KMS-11 (cell line): Measurements from ENCODE around the gene KDM5D.

Experiments
- H2AFZ ChIP-seq: fragments of 200-600 bp; sonication (generic); 2 replicates; pipeline ENCODE4 v1.6.1; 2016; ENCODE audit warnings: antibody characterized with exemption, mixed run types, low read depth
- H3K27ac ChIP-seq: fragments of 200-600 bp; sonication (generic); 2 replicates; pipeline ENCODE4 v1.6.1; 2016; ENCODE audit warnings: mild to moderate bottlenecking, mixed run types
- H3K27me3 ChIP-seq: fragments of 200-600 bp; sonication (generic); 2 replicates; pipeline ENCODE4 v1.6.1; 2017; ENCODE audit warnings: mild to moderate bottlenecking, low read depth, mixed run types, moderate library complexity; ENCODE audit not compliant: insufficient read depth
- H3K36me3 ChIP-seq: fragments of 200-600 bp; sonication (generic); 2 replicates; pipeline ENCODE4 v1.6.1; 2017; ENCODE audit warnings: mild to moderate bottlenecking, mixed run types; ENCODE audit not compliant: insufficient read depth
- H3K4me1 ChIP-seq: fragments of 200-600 bp; sonication (generic); 2 replicates; pipeline ENCODE4 v1.6.1; 2016; ENCODE audit warnings: mild to moderate bottlenecking, low read depth, mixed run types; ENCODE audit not compliant: poor library complexity, severe bottlenecking
- H3K4me2 ChIP-seq: fragments of 200-600 bp; sonication (generic); 2 replicates; pipeline ENCODE4 v1.7.0; 2016; ENCODE audit warnings: mild to moderate bottlenecking, mixed run types
- H3K4me3 ChIP-seq: fragments of 200-600 bp; sonication (generic); IDR thresholded peaks from 2 replicates; pipeline ENCODE4 v1.6.1; 2017; ENCODE audit warnings: low read depth, low read length, mixed read lengths; ENCODE audit not compliant: insufficient read depth
- H3K79me2 ChIP-seq: fragments of 200-600 bp; sonication (generic); 2 replicates; pipeline ENCODE4 v1.6.1; 2016; ENCODE audit warnings: low read depth, mixed run types; ENCODE audit not compliant: insufficient read depth
- H3K9ac ChIP-seq: fragments of 200-600 bp; sonication (generic); 2 replicates; pipeline ENCODE4 v1.6.1; 2016; ENCODE audit warnings: mild to moderate bottlenecking, mixed run types
- H4K20me1 ChIP-seq: fragments of 200-600 bp; sonication (generic); 2 replicates; pipeline ENCODE4 v1.6.1; 2016; ENCODE audit warnings: mild to moderate bottlenecking, mixed run types; ENCODE audit not compliant: insufficient read depth
- CTCF ChIP-seq: fragments of 200-600 bp; sonication (generic); conservative IDR thresholded peaks from 2 replicates; pipeline ENCODE4 v1.6.1; 2017; ENCODE audit warnings: low read depth, mild to moderate bottlenecking, antibody characterized with exemption, low read length, moderate library complexity, mixed read lengths

The KDM5D gene

DNA sequence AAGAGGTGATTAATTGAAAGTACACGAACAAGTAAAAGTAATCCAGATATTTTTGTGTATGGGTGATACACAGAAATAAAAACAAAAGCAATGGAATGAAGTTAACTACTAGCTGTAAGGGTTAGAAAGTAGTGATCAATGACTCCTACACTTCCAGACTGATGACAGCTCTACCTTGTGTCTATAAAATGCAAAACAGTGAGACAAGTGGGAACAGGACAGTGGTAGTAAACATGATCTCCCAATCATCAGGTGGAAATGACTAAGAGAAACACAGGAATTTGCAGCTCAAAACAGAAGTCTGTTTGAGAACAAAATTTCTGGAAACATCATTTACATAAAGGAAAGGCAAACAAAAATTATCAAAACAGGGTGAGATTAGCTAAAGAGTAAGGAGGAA is 10.1 kb downstream of the KDM5D start:
- H3K79me2 ChIP-seq: no peaks in the 10 kb centered on the region
- no peaks in the 10 kb centered on the region for H3K4me1 ChIP-seq
- no peaks in the 10 kb centered on the region for H3K27me3 ChIP-seq
- H3K36me3 ChIP-seq: no peaks in the 10 kb centered on the region
- no peak overlapping the region for H3K4me2 ChIP-seq
- no peak overlapping the region for H3K4me3 ChIP-seq
- H4K20me1 ChIP-seq: no peaks in the 10 kb centered on the region
- H2AFZ ChIP-seq: no peak overlapping the region
- no peak for TF ChIP-seq CTCF
- no peak overlapping the region for H3K9ac ChIP-seq
- H3K27ac ChIP-seq: no peak overlapping the region

- no peak overlapping the region for H3K4me3 ChIP-seq
- no peaks in the 10 kb centered on the region for H3K27me3 ChIP-seq
- no peaks in the 10 kb centered on the region for H3K36me3 ChIP-seq
- no peaks in the 10 kb centered on the region for H3K79me2 ChIP-seq
- TF ChIP-seq CTCF: no peak
- no peaks in the 10 kb centered on the region for H4K20me1 ChIP-seq
- H3K9ac ChIP-seq: no peak overlapping the region
- no peak overlapping the region for H2AFZ ChIP-seq
- no peak overlapping the region for H3K4me2 ChIP-seq
- H3K27ac ChIP-seq: no peak overlapping the region
- no peaks in the 10 kb centered on the region for H3K4me1 ChIP-seq
Observed at GRCh38 chrY:19717950-19718349, 26.6 kb downstream of the KDM5D start.

DNA sequence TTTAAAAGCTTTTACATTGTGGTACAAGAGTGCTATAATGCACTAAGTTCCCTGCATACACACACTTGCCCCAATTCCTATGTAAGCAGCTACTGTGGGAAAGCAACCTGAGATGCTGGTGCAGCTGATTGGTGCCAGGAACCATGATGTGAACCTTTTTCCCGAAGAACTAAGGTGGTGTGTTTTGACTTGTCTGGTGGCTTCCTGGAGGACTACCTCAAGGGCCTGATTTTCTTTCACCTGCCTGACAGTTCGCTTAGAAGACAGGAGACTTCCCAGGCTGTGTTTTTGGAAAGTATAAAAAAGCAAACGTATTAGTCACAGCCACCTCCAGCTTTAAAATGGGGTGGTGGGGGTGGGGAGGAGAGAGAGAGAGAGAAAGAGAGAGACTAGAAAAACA is 27.4 kb downstream of the KDM5D start:
- no peaks in the 10 kb centered on the region for H3K27me3 ChIP-seq
- H3K27ac ChIP-seq: no peak overlapping the region
- no peaks in the 10 kb centered on the region for H3K79me2 ChIP-seq
- H2AFZ ChIP-seq: no peak overlapping the region
- no peak overlapping the region for H3K9ac ChIP-seq
- no peak for TF ChIP-seq CTCF
- H3K4me3 ChIP-seq: no peak overlapping the region
- no peaks in the 10 kb centered on the region for H3K4me1 ChIP-seq
- H4K20me1 ChIP-seq: no peaks in the 10 kb centered on the region
- no peak overlapping the region for H3K4me2 ChIP-seq
- no peaks in the 10 kb centered on the region for H3K36me3 ChIP-seq

GRCh38 chrY:19715226-19715625 is 29.3 kb downstream of the KDM5D start:
- H3K27me3 ChIP-seq: no peaks in the 10 kb centered on the region
- H3K27ac ChIP-seq: no peak overlapping the region
- H3K4me2 ChIP-seq: no peak overlapping the region
- no peak for TF ChIP-seq CTCF
- no peaks in the 10 kb centered on the region for H4K20me1 ChIP-seq
- no peak overlapping the region for H3K4me3 ChIP-seq
- H3K79me2 ChIP-seq: no peaks in the 10 kb centered on the region
- H3K9ac ChIP-seq: no peak overlapping the region
- no peaks in the 10 kb centered on the region for H3K36me3 ChIP-seq
- no peak overlapping the region for H2AFZ ChIP-seq
- H3K4me1 ChIP-seq: no peaks in the 10 kb centered on the region

DNA sequence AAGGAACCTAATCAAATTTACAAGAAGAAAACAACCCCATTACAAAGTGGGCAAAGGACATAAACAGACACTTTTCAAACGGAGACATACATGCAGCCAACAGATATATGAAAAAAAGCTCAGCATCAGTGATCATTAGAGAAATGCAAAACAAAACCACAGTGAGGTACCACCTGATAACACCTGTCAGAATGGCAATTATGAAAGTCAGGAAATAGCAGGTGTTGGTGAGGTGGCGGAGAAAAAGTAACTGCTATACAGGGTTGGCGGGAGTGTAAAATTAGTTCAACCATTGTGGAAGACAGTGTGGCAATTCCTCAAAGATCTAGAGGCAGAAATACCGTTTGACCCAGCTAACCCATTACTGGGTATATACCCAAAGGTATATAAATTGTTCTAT is 31.1 kb downstream of the KDM5D start:
- H3K27ac ChIP-seq: no peak overlapping the region
- no peak for TF ChIP-seq CTCF
- no peaks in the 10 kb centered on the region for H3K79me2 ChIP-seq
- H3K4me3 ChIP-seq: no peak overlapping the region
- H3K27me3 ChIP-seq: no peaks in the 10 kb centered on the region
- no peak overlapping the region for H2AFZ ChIP-seq
- no peaks in the 10 kb centered on the region for H3K4me1 ChIP-seq
- H4K20me1 ChIP-seq: no peaks in the 10 kb centered on the region
- H3K36me3 ChIP-seq: no peaks in the 10 kb centered on the region
- H3K4me2 ChIP-seq: no peak overlapping the region
- H3K9ac ChIP-seq: no peak overlapping the region
